SK-N-SH (cell line): ENCODE data around the gene SRGAP1. TPM values are rescaled to one million over a fixed set of nuclear protein-coding genes. Genes with fewer than 3 reads are reported as not detected.

Source experiments
- CTCF ChIA-PET: fragments of 300-600, 350-600 bp; formaldehyde crosslinking; extraction: SDS; loops from one replicate; lab custom pipeline; 2021; lab: Yijun Ruan, JAX
- POLR2A ChIA-PET: fragments of 350-600 bp; sonication (Branson Sonifier 250); formaldehyde crosslinking; extraction: SDS; loops from one replicate; lab custom pipeline; 2020; ENCODE audit warnings: antibody characterized with exemption, inconsistent platforms; lab: Yijun Ruan, JAX
- DNase-seq: peaks from one replicate; pipeline ENCODE4 v3.0.0; 2012
- H2AFZ ChIP-seq: fragments of 200-600 bp; sonication (generic); 2 replicates; pipeline ENCODE4 v1.8.1; 2016; ENCODE audit warnings: antibody characterized with exemption, mild to moderate bottlenecking, low read depth
- H3F3A ChIP-seq: fragments of 200-600 bp; sonication (generic); replicated peaks from 2 replicates; pipeline ENCODE3; 2016; ENCODE audit warnings: antibody characterized with exemption, mild to moderate bottlenecking; ENCODE audit not compliant: insufficient read depth
- H3K27ac ChIP-seq, 2 experiments: fragments of 200-500 bp in 1 of 2; fragments of 200-600 bp in 1 of 2; sonication (Bioruptor generic) in 1 of 2; sonication (generic), shearing (Covaris generic) in 1 of 2; 2 replicates each; pipeline versions ENCODE4 v1.5.1 to v1.6.1; 2014 to 2016; ENCODE audit warnings: low read depth in 2 of 2, inconsistent platforms in 1 of 2, low read length in 1 of 2, mild to moderate bottlenecking in 1 of 2, mixed read lengths in 1 of 2
- H3K27me3 ChIP-seq: fragments of 200-600 bp; sonication (generic), shearing (Covaris generic); 2 replicates; pipeline ENCODE4 v1.6.1; 2016; ENCODE audit warnings: mixed run types; ENCODE audit not compliant: insufficient read depth
- H3K36me3 ChIP-seq, 2 experiments: fragments of 200-500 bp in 1 of 2; fragments of 200-600 bp in 1 of 2; sonication (Bioruptor generic) in 1 of 2; sonication (generic) in 1 of 2; replicated peaks in 1 of 2; 2 replicates each; pipeline versions ENCODE3 to v1.5.1; 2014 to 2016; ENCODE audit warnings: low read length in 1 of 2, mild to moderate bottlenecking in 1 of 2; ENCODE audit not compliant: insufficient read depth in 2 of 2, control insufficient read depth in 1 of 2
- H3K4me1 ChIP-seq, 2 experiments: fragments of 200-500 bp in 1 of 2; fragments of 200-600 bp in 1 of 2; sonication (Bioruptor generic) in 1 of 2; sonication (generic), shearing (Covaris generic) in 1 of 2; 2 replicates each; pipeline versions ENCODE4 v1.5.1 to v1.6.1; 2014 to 2016; ENCODE audit warnings: low read depth in 1 of 2, low read length in 1 of 2, mixed run types in 1 of 2; ENCODE audit not compliant: insufficient read depth in 2 of 2, control insufficient read depth in 1 of 2
- H3K4me2 ChIP-seq: fragments of 200-600 bp; sonication (generic), shearing (Covaris generic); 2 replicates; pipeline ENCODE4 v1.6.1; 2017; ENCODE audit warnings: mixed run types
- H3K4me3 ChIP-seq, 2 experiments: fragments of 200-500 bp in 1 of 2; fragments of 200-600 bp in 1 of 2; sonication (Bioruptor generic) in 1 of 2; sonication (generic), shearing (Covaris generic) in 1 of 2; 2 replicates each; pipeline versions ENCODE4 v1.5.1 to v1.8.1; 2014 to 2016; ENCODE audit warnings: low read depth in 2 of 2, inconsistent platforms in 1 of 2, low read length in 1 of 2, mild to moderate bottlenecking in 1 of 2, mixed read lengths in 1 of 2, moderate library complexity in 1 of 2
- H3K79me2 ChIP-seq: fragments of 200-600 bp; sonication (generic); 2 replicates; pipeline ENCODE4 v1.8.1; 2017; ENCODE audit warnings: mild to moderate bottlenecking; ENCODE audit not compliant: insufficient read depth
- H3K9ac ChIP-seq: fragments of 200-600 bp; sonication (generic); 2 replicates; pipeline ENCODE4 v1.6.1; 2017; ENCODE audit warnings: mixed run types
- H3K9me2 ChIP-seq: fragments of 200-600 bp; sonication (generic); 2 replicates; pipeline ENCODE4 v1.6.1; 2017; ENCODE audit warnings: mixed run types
- H3K9me3 ChIP-seq: fragments of 200-600 bp; sonication (generic); 2 replicates; pipeline ENCODE4 v1.6.1; 2017; ENCODE audit warnings: mixed run types, mild to moderate bottlenecking, moderate library complexity
- H4K20me1 ChIP-seq: fragments of 200-600 bp; sonication (generic); 2 replicates; pipeline ENCODE4 v1.6.1; 2017; ENCODE audit warnings: mild to moderate bottlenecking, mixed run types; ENCODE audit not compliant: insufficient read depth
- CHD2 ChIP-seq: fragments of 150-350 bp; IDR thresholded peaks from 2 replicates; pipeline ENCODE4 v1.6.1; 2018; ENCODE audit warnings: low read length; ENCODE audit not compliant: partially characterized antibody
- CTCF ChIP-seq: fragments of 200-600 bp; sonication (generic); IDR thresholded peaks from 2 replicates; pipeline ENCODE4 v1.6.1; 2017; ENCODE audit warnings: antibody characterized with exemption, mild to moderate bottlenecking, moderate library complexity
- EZH2phosphoT487 ChIP-seq: fragments of 200-600 bp; sonication (generic); IDR thresholded peaks from 2 replicates; pipeline ENCODE4 v1.6.1; 2017; ENCODE audit warnings: low read depth, mixed run types, mild to moderate bottlenecking, antibody characterized with exemption, moderate library complexity, borderline replicate concordance
- FOSL2 ChIP-seq: IDR thresholded peaks from 2 replicates; pipeline ENCODE4 v1.4.0; 2012; ENCODE audit warnings: low read depth, mild to moderate bottlenecking, moderate library complexity, borderline replicate concordance
- FOXM1 ChIP-seq: IDR thresholded peaks from 2 replicates; pipeline ENCODE4 v1.4.0; 2012; ENCODE audit warnings: low read depth, mild to moderate bottlenecking
- GABPA ChIP-seq: IDR thresholded peaks from 2 replicates; pipeline ENCODE4 v1.4.0; 2012; ENCODE audit warnings: low read depth, mild to moderate bottlenecking
- IRF3 ChIP-seq: fragments of 150-350 bp; IDR thresholded peaks from 2 replicates; pipeline ENCODE4 v1.6.1; 2016; ENCODE audit warnings: mild to moderate bottlenecking, low read depth, low read length
- MXI1 ChIP-seq: IDR thresholded peaks from 2 replicates; pipeline ENCODE4 v1.6.1; 2012; ENCODE audit warnings: mild to moderate bottlenecking, low read depth, low read length, improper control_type of control experiment
- POLR2AphosphoS5 ChIP-seq: IDR thresholded peaks from 2 replicates; pipeline ENCODE4 v1.6.1; 2012; ENCODE audit warnings: low read depth, low read length
- REST ChIP-seq: IDR thresholded peaks from 2 replicates; pipeline ENCODE4 v1.6.1; 2012; ENCODE audit warnings: mild to moderate bottlenecking, low read depth, low read length, moderate library complexity
- SIN3A ChIP-seq: IDR thresholded peaks from 2 replicates; pipeline ENCODE4 v1.6.1; 2012; ENCODE audit warnings: low read depth, mild to moderate bottlenecking, low read length, moderate library complexity, borderline replicate concordance
- SMC3 ChIP-seq: IDR thresholded peaks from 2 replicates; pipeline ENCODE4 v1.6.1; 2012; ENCODE audit warnings: low read depth, low read length, improper control_type of control experiment
- USF2 ChIP-seq: fragments of 150-350 bp; IDR thresholded peaks from 2 replicates; pipeline ENCODE4 v1.6.1; 2017; ENCODE audit warnings: antibody characterized with exemption, low read length, low read depth, borderline replicate concordance
- WGBS: methylation state at CpG from one replicate; pipeline ENCODE4 v1.1.6; 2017; ENCODE audit warnings: low lambda C conversion rate; 5-methylcytosine and 5-hydroxymethylcytosine counted together
- polyA plus RNA-seq, 3 experiments: library from polyadenylated mRNA; depleted of rRNA; stranded (reverse); fragments of >200 nt; gene quantifications; 2 replicates each; pipeline ENCODE4 v1.2.3, GENCODE V29; 2012

Gene SRGAP1
- polyA plus RNA-seq, 1 of the 3 experiments (the other 2 are of a cell fraction) = 2.6 TPM

- TF ChIP-seq IRF3 (no peak), FOXM1 (no peak), REST (no peak), USF2 (no peak), SMC3 (no peak), POLR2AphosphoS5 (no peak), FOSL2 (no peak), EZH2phosphoT487 (no peak)
Measured at GRCh38 chr12:63944034-63944579, 99.6 kb downstream of the SRGAP1 start (continued).

- POLR2A ChIA-PET = no interaction called here
- 74% methylated on average over 4 of the region's 5 CpGs for WGBS
Measured at GRCh38 chr12:63944586-63945228, 100.2 kb downstream of the SRGAP1 start.

More at GRCh38 chr12:63944586-63945228, 100.2 kb downstream of the SRGAP1 start:
- Histone ChIP-seq H4K20me1 (no peaks in the 10 kb centered on the region), H3K9ac (no peak overlapping the region), H3K4me2 (no peak overlapping the region), H2AFZ (no peak overlapping the region), H3K27me3 (no peaks in the 10 kb centered on the region), H3K4me1 (peaks cover 21 to 36% of the 10 kb centered on the region in 2 experiments; a peak in 3 of 4 replicates), H3K9me2 (no peaks in the 10 kb centered on the region), H3K9me3 (no peaks in the 10 kb centered on the region), H3K4me3 (no peak overlapping the region), H3K36me3 (no peaks in the 10 kb centered on the region), H3K27ac (peak overlapping the region in 1 of 2 experiments; percentile 86; a peak in 2 of 4 replicates), H3F3A (peaks cover 8% of the 10 kb centered on the region), H3K79me2 (peaks cover 31% of the 10 kb centered on the region)
- CTCF ChIA-PET = interaction anchor here (1.1 kb wide), 1 partner anchor 19 kb away, joined by 3 read pairs; no protein-coding TSS in a partner anchor
- DNase-seq = peak; percentile 44
- TF ChIP-seq SIN3A (no peak), MXI1 (peak; percentile 24; the same call in 1 of the 2 replicates), GABPA (peak; percentile 56), CHD2 (peak; percentile 46), CTCF (no peak)
